ENCODE results near the gene AKAP12. TPM values are rescaled to one million over a fixed set of nuclear protein-coding genes. Genes with fewer than 3 reads are reported as not detected.
"Not testable (repeated sequence)": the region's sequence is repeated elsewhere in the genome, so short reads cannot be mapped to it uniquely, and the experiment has no call there.

AKAP12 gene
- polyA plus RNA-seq, 1 donor from 2014 or later: 21.5 TPM

GRCh38 chr6:151352410-151353396 is 112.9 kb downstream of the AKAP12 start:
- H3K4me2 ChIP-seq (ENCODE audit: low read length): no peak overlapping the region
- H3K9ac ChIP-seq (ENCODE audit: low read length): no peak overlapping the region
- H4K20me1 ChIP-seq (ENCODE audit: insufficient read depth): no peaks in the 10 kb centered on the region
- H3K9me2 ChIP-seq (ENCODE audit: insufficient read depth, low read length): no peaks in the 10 kb centered on the region
- no peak overlapping the region for H3K4me3 ChIP-seq (ENCODE audit: low read length)
- TF ChIP-seq POLR2AphosphoS5 (IDR thresholded peaks at IDR 0.05) (no peak), EZH2 (IDR thresholded peaks at IDR 0.05; ENCODE audit: borderline replicate concordance, insufficient read depth, low read length, poor library complexity, severe bottlenecking) (no peak), RAD21 (conservative IDR thresholded peaks at IDR 0.05) (no peak), EP300 (conservative IDR thresholded peaks at IDR 0.05; ENCODE audit: poor library complexity, severe bottlenecking) (no peak), TAF1 (IDR thresholded peaks at IDR 0.05; ENCODE audit: low read depth) (no peak), CTCF (IDR thresholded peaks at IDR 0.05; ENCODE audit: poor library complexity, severe bottlenecking) (no peak), SMC3 (conservative IDR thresholded peaks at IDR 0.05; ENCODE audit: poor library complexity) (no peak), MXI1 (conservative IDR thresholded peaks at IDR 0.05; ENCODE audit: poor library complexity, severe bottlenecking) (no peak)
- no peaks in the 10 kb centered on the region for H3K9me3 ChIP-seq (ENCODE audit: low read length)
- no peaks in the 10 kb centered on the region for H3K79me2 ChIP-seq (replicated peaks; ENCODE audit: insufficient read depth, low read length)
- H3K27ac ChIP-seq (ENCODE audit: low read length): no peak overlapping the region
- H3K27me3 ChIP-seq (ENCODE audit: insufficient read depth, low read depth, low read length): no peaks in the 10 kb centered on the region
- H3F3A ChIP-seq (ENCODE audit: insufficient read depth, low read length, poor library complexity, severe bottlenecking): no peaks in the 10 kb centered on the region
- H3K36me3 ChIP-seq (ENCODE audit: insufficient read depth, low read length): no peaks in the 10 kb centered on the region
- H2AFZ ChIP-seq (ENCODE audit: low read depth, low read length): no peak overlapping the region

DNA sequence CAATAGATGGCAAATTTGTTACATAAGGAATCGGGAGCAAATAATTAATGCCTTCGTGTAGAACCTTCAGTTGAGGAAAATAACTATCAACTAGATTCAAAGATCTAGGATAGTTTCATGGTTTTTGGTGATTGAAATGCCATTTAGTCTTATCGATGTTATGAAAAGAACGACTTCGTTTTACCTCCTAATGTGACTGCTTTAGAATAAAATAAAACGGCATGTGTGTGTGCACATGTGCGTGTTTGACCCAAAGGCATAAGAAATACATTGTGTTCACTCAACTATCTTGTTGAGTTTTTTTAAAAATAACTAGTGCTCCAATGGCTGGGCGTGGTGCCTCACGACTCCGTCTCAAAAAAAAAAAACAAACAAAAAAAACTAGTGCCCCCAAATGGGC is 114.0 kb downstream of the AKAP12 start:
- no peak overlapping the region for H3K9ac ChIP-seq (ENCODE audit: low read length)
- no peak for TF ChIP-seq POLR2AphosphoS5 (IDR thresholded peaks at IDR 0.05)
- no peak for TF ChIP-seq MXI1 (conservative IDR thresholded peaks at IDR 0.05; ENCODE audit: poor library complexity, severe bottlenecking)
- no peak for TF ChIP-seq EZH2 (IDR thresholded peaks at IDR 0.05; ENCODE audit: borderline replicate concordance, insufficient read depth, low read length, poor library complexity, severe bottlenecking)
- TF ChIP-seq EP300 (conservative IDR thresholded peaks at IDR 0.05; ENCODE audit: poor library complexity, severe bottlenecking): no peak
- no peak for TF ChIP-seq TAF1 (IDR thresholded peaks at IDR 0.05; ENCODE audit: low read depth)
- no peak for TF ChIP-seq SMC3 (conservative IDR thresholded peaks at IDR 0.05; ENCODE audit: poor library complexity)
- TF ChIP-seq RAD21 (conservative IDR thresholded peaks at IDR 0.05): no peak
- no peak for TF ChIP-seq REST (IDR thresholded peaks at IDR 0.05; ENCODE audit: borderline replicate concordance)
- TF ChIP-seq CTCF (IDR thresholded peaks at IDR 0.05; ENCODE audit: poor library complexity, severe bottlenecking): no peak
- no peaks in the 10 kb centered on the region for H3K79me2 ChIP-seq (replicated peaks; ENCODE audit: insufficient read depth, low read length)
- no peaks in the 10 kb centered on the region for H3F3A ChIP-seq (ENCODE audit: insufficient read depth, low read length, poor library complexity, severe bottlenecking)
- no peaks in the 10 kb centered on the region for H3K27me3 ChIP-seq (ENCODE audit: insufficient read depth, low read depth, low read length)
- H3K9me3 ChIP-seq (ENCODE audit: low read length): no peaks in the 10 kb centered on the region
- no peak overlapping the region for H3K4me3 ChIP-seq (ENCODE audit: low read length)
- H4K20me1 ChIP-seq (ENCODE audit: insufficient read depth): no peaks in the 10 kb centered on the region
- no peaks in the 10 kb centered on the region for H3K9me2 ChIP-seq (ENCODE audit: insufficient read depth, low read length)
- no peak overlapping the region for H3K27ac ChIP-seq (ENCODE audit: low read length)
- H3K4me2 ChIP-seq (ENCODE audit: low read length): no peak overlapping the region
- H3K36me3 ChIP-seq (ENCODE audit: insufficient read depth, low read length): no peaks in the 10 kb centered on the region
- H2AFZ ChIP-seq (ENCODE audit: low read depth, low read length): no peak overlapping the region

GRCh38 chr6:151356983-151357382 is 117.2 kb downstream of the AKAP12 start:
- H3F3A ChIP-seq (ENCODE audit: insufficient read depth, low read length, poor library complexity, severe bottlenecking); H3K9ac ChIP-seq (ENCODE audit: low read length); H3K36me3 ChIP-seq (ENCODE audit: insufficient read depth, low read length); H3K27ac ChIP-seq (ENCODE audit: low read length); H3K4me2 ChIP-seq (ENCODE audit: low read length); H3K27me3 ChIP-seq (ENCODE audit: insufficient read depth, low read depth, low read length); H4K20me1 ChIP-seq (ENCODE audit: insufficient read depth); H3K79me2 ChIP-seq (replicated peaks; ENCODE audit: insufficient read depth, low read length); H3K9me2 ChIP-seq (ENCODE audit: insufficient read depth, low read length); H2AFZ ChIP-seq (ENCODE audit: low read depth, low read length); H3K4me3 ChIP-seq (ENCODE audit: low read length); H3K9me3 ChIP-seq (ENCODE audit: low read length): not testable (repeated sequence)

Measured in neural cell (in vitro differentiated cells).